K562 (cell line): ENCODE data around the gene CLCN6. TPM values are rescaled to one million over a fixed set of nuclear protein-coding genes. Genes with fewer than 3 reads are reported as not detected.

ENCODE experiments used
- BRF2 ChIP-seq: IDR thresholded peaks from 3 replicates; pipeline ENCODE4 v1.6.1; 2011; ENCODE audit warnings: borderline replicate concordance, mild to moderate bottlenecking; ENCODE audit not compliant: insufficient read length, insufficient read depth
- CREM ChIP-seq: IDR thresholded peaks from 2 replicates; pipeline ENCODE4 v1.6.1; 2014; ENCODE audit warnings: antibody characterized with exemption, low read depth
- HDAC8 ChIP-seq: fragments of 450-650 bp; IDR thresholded peaks from 2 replicates; pipeline ENCODE4 v1.6.1; 2016; ENCODE audit warnings: mild to moderate bottlenecking, missing genetic modification characterization, moderate library complexity, missing compliant biosample characterization
- MCM3 ChIP-seq: fragments of 450-650 bp; IDR thresholded peaks from 2 replicates; pipeline ENCODE4 v1.6.1; 2016
- PTRF ChIP-seq: fragments of 450-650 bp; IDR thresholded peaks from 2 replicates; pipeline ENCODE4 v1.6.1; 2016; ENCODE audit warnings: mild to moderate bottlenecking, missing genetic modification characterization, missing compliant biosample characterization
- STAT6 ChIP-seq: sonication (generic); formaldehyde crosslinking; IDR thresholded peaks from 2 replicates; pipeline ENCODE4 v1.8.1; 2023; ENCODE audit warnings: mild to moderate bottlenecking, missing genetic modification reagents
- THAP12 ChIP-seq: fragments of 250-450 bp; sonication (Bioruptor Pico); IDR thresholded peaks from 2 replicates; pipeline ENCODE4 v1.9.0; 2021; ENCODE audit warnings: mild to moderate bottlenecking, inconsistent platforms
- THRB ChIP-seq: fragments of 450-650 bp; formaldehyde crosslinking; conservative IDR thresholded peaks from 2 replicates; pipeline ENCODE4 v1.4.0; 2022; ENCODE audit warnings: mild to moderate bottlenecking, missing genetic modification characterization
- ZBED1 ChIP-seq: IDR thresholded peaks from 2 replicates; pipeline ENCODE4 v1.6.1; 2014
- ZNF134 ChIP-seq: fragments of 250-450 bp; sonication (Bioruptor Pico); conservative IDR thresholded peaks from 2 replicates; pipeline ENCODE4 v1.4.0; 2020
- ZNF217 ChIP-seq: sonication (generic); formaldehyde crosslinking; IDR thresholded peaks from 2 replicates; pipeline ENCODE4 v1.8.0; 2022; ENCODE audit warnings: mild to moderate bottlenecking, missing genetic modification reagents
- ZNF263 ChIP-seq: sonication (generic); formaldehyde crosslinking; IDR thresholded peaks from 2 replicates; pipeline ENCODE4 v1.8.0; 2022; ENCODE audit warnings: mild to moderate bottlenecking, missing genetic modification reagents, borderline replicate concordance
- ZNF354B ChIP-seq: fragments of 250-450 bp; sonication (Bioruptor Pico); IDR thresholded peaks from 2 replicates; pipeline ENCODE4 v1.4.0; 2020
- ZNF609 ChIP-seq: sonication (generic); formaldehyde crosslinking; IDR thresholded peaks from 2 replicates; pipeline ENCODE4 v1.8.1; 2023; ENCODE audit warnings: missing genetic modification reagents, mild to moderate bottlenecking, borderline replicate concordance
- ZNF785 ChIP-seq: fragments of 250-450 bp; sonication (Bioruptor Pico); IDR thresholded peaks from 2 replicates; pipeline ENCODE4 v1.4.0; 2020; ENCODE audit warnings: mild to moderate bottlenecking
- polyA plus RNA-seq, 8 experiments: library from polyadenylated mRNA; depleted of rRNA in 4 of 8; stranded (reverse) in 5 of 8; unstranded in 3 of 8; fragments of >200 nt; fragmentation: Nextera tagmentation in 2 of 8; fragmentation: Illumina TruSeq in 1 of 8; extraction: Ambion mirVana in 2 of 8; extraction: Trizol in 1 of 8; gene quantifications; 2 replicates each; pipeline versions ENCODE4 v1.2.1 to v1.2.3, GENCODE V29; 2011 to 2014; ENCODE audit warnings: inconsistent platforms in 1 of 8, missing spikeins in 1 of 8
- total RNA-seq, 7 experiments: library from RNA; depleted of rRNA in 6 of 7; stranded (reverse); fragments of >200 nt in 6 of 7; fragmentation: Illumina TruSeq in 2 of 7; extraction: Trizol in 2 of 7; gene quantifications; 2 replicates each; pipeline versions ENCODE4 v1.2.1 to v1.2.3, GENCODE V29; 2011 to 2021; ENCODE audit warnings: low replicate concordance in 1 of 7

CLCN6 gene
- total and polyA plus RNA-seq, 9 of the 15 experiments (the other 6 are each of a cell fraction or from before 2014, with no cell fraction given): 2.0 to 21.8 (median 13.6) TPM

- TF ChIP-seq ZNF609 (CRISPR knock-in tag) (no peak), THRB (no peak), ZNF134 (CRISPR knock-in tag) (no peak), ZNF217 (CRISPR knock-in tag) (no peak), HDAC8 (tag) (no peak), THAP12 (CRISPR knock-in tag) (0 out of 2 replicates have a peak, but pooled peaks have one; percentile 6), ZNF263 (no peak; the same call in 1 of the 2 replicates), CREM (peak; percentile 36; the same call in 1 of the 2 replicates), BRF2 (no peak), ZNF785 (CRISPR knock-in tag) (no peak), PTRF (tag) (no peak), ZNF354B (CRISPR knock-in tag) (no peak), MCM3 (no peak), STAT6 (CRISPR knock-in tag) (no peak), ZBED1 (no peak)
These were observed 32.6 kb downstream of the CLCN6 start (continued) for GRCh38 chr1:11838349-11839272.
